ENCODE data around the gene TSPAN17. TPM values are rescaled to one million over a fixed set of nuclear protein-coding genes. Genes with fewer than 3 reads are reported as not detected.

TSPAN17 gene
- total and polyA plus RNA-seq, 9 of the 15 experiments (the other 6 are each of a cell fraction or from before 2014, with no cell fraction given): 0.73 to 58.3 (median 34.5) TPM

DNA sequence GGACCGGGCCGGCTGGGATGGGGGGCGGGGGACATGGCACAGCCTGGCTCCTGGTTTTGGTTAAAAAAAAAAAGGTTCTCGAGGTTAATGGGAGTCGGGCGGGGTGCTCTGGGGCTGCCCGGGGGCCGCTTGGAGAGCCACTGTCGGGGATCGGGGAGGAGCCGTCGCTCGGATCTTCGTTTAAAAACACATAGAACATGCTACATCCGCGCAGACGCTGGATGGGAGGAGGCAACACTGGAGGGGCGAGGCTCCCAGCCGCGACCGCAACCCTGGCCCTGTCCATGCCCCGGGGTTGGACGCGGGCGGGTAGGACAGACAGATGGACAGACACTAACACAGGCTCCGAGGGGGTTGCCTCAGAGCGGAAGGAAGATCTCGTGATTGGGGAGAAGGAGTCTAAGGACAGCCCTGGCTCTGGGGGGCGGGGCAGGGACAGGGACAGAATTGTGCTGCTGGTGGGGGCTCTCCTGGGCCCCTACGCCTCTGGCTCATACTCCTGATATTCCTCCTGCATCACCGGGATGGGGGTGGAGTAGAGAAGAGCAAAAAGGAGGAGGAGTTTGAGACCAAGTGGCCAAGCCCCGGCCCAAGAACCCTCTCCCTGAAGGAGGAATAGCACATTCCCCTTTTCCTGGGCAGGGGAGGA is 26.8 kb upstream of the TSPAN17 start (continued):
- TF ChIP-seq SIN3A (IDR thresholded peaks at IDR 0.05; ENCODE audit: borderline replicate concordance in 2 of 2, control insufficient read depth in 1 of 2, low read depth in 2 of 2, low read length in 2 of 2): no peak
- 0 out of 2 replicates have a peak, but pooled peaks have one; percentile 26 for TF ChIP-seq EHMT2 (IDR thresholded peaks at IDR 0.05)
- no peak for TF ChIP-seq ZNF274 (IDR thresholded peaks at IDR 0.05; ENCODE audit: borderline replicate concordance, low read depth, low read length)
- TF ChIP-seq, protein P1, sequence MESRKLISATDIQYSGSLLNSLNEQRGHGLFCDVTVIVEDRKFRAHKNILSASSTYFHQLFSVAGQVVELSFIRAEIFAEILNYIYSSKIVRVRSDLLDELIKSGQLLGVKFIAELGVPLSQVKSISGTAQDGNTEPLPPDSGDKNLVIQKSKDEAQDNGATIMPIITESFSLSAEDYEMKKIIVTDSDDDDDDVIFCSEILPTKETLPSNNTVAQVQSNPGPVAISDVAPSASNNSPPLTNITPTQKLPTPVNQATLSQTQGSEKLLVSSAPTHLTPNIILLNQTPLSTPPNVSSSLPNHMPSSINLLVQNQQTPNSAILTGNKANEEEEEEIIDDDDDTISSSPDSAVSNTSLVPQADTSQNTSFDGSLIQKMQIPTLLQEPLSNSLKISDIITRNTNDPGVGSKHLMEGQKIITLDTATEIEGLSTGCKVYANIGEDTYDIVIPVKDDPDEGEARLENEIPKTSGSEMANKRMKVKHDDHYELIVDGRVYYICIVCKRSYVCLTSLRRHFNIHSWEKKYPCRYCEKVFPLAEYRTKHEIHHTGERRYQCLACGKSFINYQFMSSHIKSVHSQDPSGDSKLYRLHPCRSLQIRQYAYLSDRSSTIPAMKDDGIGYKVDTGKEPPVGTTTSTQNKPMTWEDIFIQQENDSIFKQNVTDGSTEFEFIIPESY (CRISPR knock-in tag; IDR thresholded peaks at IDR 0.05): no peak
- TF ChIP-seq NR4A1 (CRISPR knock-in tag; IDR thresholded peaks at IDR 0.05): no peak
- no peak for TF ChIP-seq NR4A1 (tag; IDR thresholded peaks at IDR 0.05)
- no peak for TF ChIP-seq FIP1L1 (IDR thresholded peaks at IDR 0.05; ENCODE audit: low read depth, low read length, poor library complexity, severe bottlenecking)
- TF ChIP-seq, protein P2, sequence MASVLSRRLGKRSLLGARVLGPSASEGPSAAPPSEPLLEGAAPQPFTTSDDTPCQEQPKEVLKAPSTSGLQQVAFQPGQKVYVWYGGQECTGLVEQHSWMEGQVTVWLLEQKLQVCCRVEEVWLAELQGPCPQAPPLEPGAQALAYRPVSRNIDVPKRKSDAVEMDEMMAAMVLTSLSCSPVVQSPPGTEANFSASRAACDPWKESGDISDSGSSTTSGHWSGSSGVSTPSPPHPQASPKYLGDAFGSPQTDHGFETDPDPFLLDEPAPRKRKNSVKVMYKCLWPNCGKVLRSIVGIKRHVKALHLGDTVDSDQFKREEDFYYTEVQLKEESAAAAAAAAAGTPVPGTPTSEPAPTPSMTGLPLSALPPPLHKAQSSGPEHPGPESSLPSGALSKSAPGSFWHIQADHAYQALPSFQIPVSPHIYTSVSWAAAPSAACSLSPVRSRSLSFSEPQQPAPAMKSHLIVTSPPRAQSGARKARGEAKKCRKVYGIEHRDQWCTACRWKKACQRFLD (CRISPR knock-in tag; IDR thresholded peaks at IDR 0.05): 0 out of 2 replicates have a peak, but pooled peaks have one; percentile 25
- TF ChIP-seq DPF2 (IDR thresholded peaks at IDR 0.05): no peak
- TF ChIP-seq TCF3 (CRISPR knock-in tag; IDR thresholded peaks at IDR 0.05): no peak
- TF ChIP-seq, protein P3, sequence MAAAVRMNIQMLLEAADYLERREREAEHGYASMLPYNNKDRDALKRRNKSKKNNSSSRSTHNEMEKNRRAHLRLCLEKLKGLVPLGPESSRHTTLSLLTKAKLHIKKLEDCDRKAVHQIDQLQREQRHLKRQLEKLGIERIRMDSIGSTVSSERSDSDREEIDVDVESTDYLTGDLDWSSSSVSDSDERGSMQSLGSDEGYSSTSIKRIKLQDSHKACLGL (CRISPR knock-in tag; IDR thresholded peaks at IDR 0.05; ENCODE audit: borderline replicate concordance, poor library complexity, severe bottlenecking): no peak
- no peak for TF ChIP-seq DIDO1 (tag; IDR thresholded peaks at IDR 0.05; ENCODE audit: low read depth)
- no peak for TF ChIP-seq CTBP1 (IDR thresholded peaks at IDR 0.05; ENCODE audit: borderline replicate concordance)
- no peak for TF ChIP-seq TCFL5 (CRISPR knock-in tag; conservative IDR thresholded peaks at IDR 0.05)
- TF ChIP-seq, protein P4, sequence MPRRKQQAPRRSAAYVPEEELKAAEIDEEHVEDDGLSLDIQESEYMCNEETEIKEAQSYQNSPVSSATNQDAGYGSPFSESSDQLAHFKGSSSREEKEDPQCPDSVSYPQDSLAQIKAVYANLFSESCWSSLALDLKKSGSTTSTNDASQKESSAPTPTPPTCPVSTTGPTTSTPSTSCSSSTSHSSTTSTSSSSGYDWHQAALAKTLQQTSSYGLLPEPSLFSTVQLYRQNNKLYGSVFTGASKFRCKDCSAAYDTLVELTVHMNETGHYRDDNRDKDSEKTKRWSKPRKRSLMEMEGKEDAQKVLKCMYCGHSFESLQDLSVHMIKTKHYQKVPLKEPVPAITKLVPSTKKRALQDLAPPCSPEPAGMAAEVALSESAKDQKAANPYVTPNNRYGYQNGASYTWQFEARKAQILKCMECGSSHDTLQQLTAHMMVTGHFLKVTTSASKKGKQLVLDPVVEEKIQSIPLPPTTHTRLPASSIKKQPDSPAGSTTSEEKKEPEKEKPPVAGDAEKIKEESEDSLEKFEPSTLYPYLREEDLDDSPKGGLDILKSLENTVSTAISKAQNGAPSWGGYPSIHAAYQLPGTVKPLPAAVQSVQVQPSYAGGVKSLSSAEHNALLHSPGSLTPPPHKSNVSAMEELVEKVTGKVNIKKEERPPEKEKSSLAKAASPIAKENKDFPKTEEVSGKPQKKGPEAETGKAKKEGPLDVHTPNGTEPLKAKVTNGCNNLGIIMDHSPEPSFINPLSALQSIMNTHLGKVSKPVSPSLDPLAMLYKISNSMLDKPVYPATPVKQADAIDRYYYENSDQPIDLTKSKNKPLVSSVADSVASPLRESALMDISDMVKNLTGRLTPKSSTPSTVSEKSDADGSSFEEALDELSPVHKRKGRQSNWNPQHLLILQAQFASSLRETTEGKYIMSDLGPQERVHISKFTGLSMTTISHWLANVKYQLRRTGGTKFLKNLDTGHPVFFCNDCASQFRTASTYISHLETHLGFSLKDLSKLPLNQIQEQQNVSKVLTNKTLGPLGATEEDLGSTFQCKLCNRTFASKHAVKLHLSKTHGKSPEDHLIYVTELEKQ (CRISPR knock-in tag; IDR thresholded peaks at IDR 0.05): no peak
- no peak for TF ChIP-seq GTF2E2 (tag; IDR thresholded peaks at IDR 0.05)
- TF ChIP-seq, protein P5, sequence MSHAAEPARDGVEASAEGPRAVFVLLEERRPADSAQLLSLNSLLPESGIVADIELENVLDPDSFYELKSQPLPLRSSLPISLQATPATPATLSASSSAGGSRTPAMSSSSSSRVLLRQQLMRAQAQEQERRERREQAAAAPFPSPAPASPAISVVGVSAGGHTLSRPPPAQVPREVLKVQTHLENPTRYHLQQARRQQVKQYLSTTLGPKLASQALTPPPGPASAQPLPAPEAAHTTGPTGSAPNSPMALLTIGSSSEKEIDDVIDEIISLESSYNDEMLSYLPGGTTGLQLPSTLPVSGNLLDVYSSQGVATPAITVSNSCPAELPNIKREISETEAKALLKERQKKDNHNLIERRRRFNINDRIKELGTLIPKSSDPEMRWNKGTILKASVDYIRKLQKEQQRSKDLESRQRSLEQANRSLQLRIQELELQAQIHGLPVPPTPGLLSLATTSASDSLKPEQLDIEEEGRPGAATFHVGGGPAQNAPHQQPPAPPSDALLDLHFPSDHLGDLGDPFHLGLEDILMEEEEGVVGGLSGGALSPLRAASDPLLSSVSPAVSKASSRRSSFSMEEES (CRISPR knock-in tag; IDR thresholded peaks at IDR 0.05): no peak
- no peak for TF ChIP-seq HIVEP1 (CRISPR knock-in tag; IDR thresholded peaks at IDR 0.05)
- TF ChIP-seq ZNF212 (CRISPR knock-in tag; IDR thresholded peaks at IDR 0.05): no peak
